HTERT RPE-1 (cell line): ENCODE results near the gene SPTA1.

ENCODE experiments used
- in situ Hi-C: fragments of 300-500 bp; cut with MboI; formaldehyde crosslinking; loops from 4 replicates; pipeline ENCODE4 v1.14.3; 2020; ENCODE audit warnings: low sequenced_read_pairs

SPTA1 gene

GRCh38 chr1:158687037-158687436, 522 bp upstream of the SPTA1 start:
- in situ Hi-C loops, result no loop called here

- in situ Hi-C loops, result no loop called here
These were observed 1.4 kb downstream of the SPTA1 start for GRCh38 chr1:158685085-158685484.

- in situ Hi-C loops, result no loop called here
These were observed 4.9 kb downstream of the SPTA1 start for GRCh38 chr1:158681606-158682005.

GRCh38 chr1:158679289-158679688, 7.2 kb downstream of the SPTA1 start:
- in situ Hi-C loops, result no loop called here

- in situ Hi-C loops, result no loop called here
These were observed 10.8 kb downstream of the SPTA1 start for GRCh38 chr1:158675563-158676323.

GRCh38 chr1:158674302-158674701, 12.2 kb downstream of the SPTA1 start:
- in situ Hi-C loops, result no loop called here

- in situ Hi-C loops, result no loop called here
These were observed 20.5 kb downstream of the SPTA1 start for GRCh38 chr1:158666037-158666436.

- in situ Hi-C loops, result no loop called here
These were observed 31.9 kb downstream of the SPTA1 start for GRCh38 chr1:158654571-158654970.

GRCh38 chr1:158654086-158654485, 32.4 kb downstream of the SPTA1 start:
- in situ Hi-C loops, result no loop called here

GRCh38 chr1:158652721-158653334, 33.7 kb downstream of the SPTA1 start:
- in situ Hi-C loops, result no loop called here

GRCh38 chr1:158649052-158649451, 37.5 kb downstream of the SPTA1 start:
- in situ Hi-C loops, result no loop called here

- in situ Hi-C loops, result no loop called here
These were observed 40.0 kb downstream of the SPTA1 start for GRCh38 chr1:158646465-158646864.

GRCh38 chr1:158644449-158644848, 42.1 kb downstream of the SPTA1 start:
- in situ Hi-C loops, result no loop called here

GRCh38 chr1:158638904-158639303, 47.6 kb downstream of the SPTA1 start:
- in situ Hi-C loops, result no loop called here

- in situ Hi-C loops, result no loop called here
These were observed 48.4 kb downstream of the SPTA1 start for GRCh38 chr1:158638146-158638545.

- in situ Hi-C loops, result no loop called here
These were observed 72.8 kb downstream of the SPTA1 start for GRCh38 chr1:158613764-158614163.

- in situ Hi-C loops, result no loop called here
These were observed 74.6 kb downstream of the SPTA1 start for GRCh38 chr1:158611916-158612315.

- in situ Hi-C loops, result no loop called here
These were observed 79.2 kb downstream of the SPTA1 start for GRCh38 chr1:158607296-158607695.

GRCh38 chr1:158604968-158605367, 81.5 kb downstream of the SPTA1 start, which contains the start of gene OR10Z1:
Gene OR10Z1, plus strand, starts transcription at chr1:158605268. Its CDS starts 1,171 bp downstream, at chr1:158606439.
- in situ Hi-C loops, result no loop called here

GRCh38 chr1:158600735-158601134, 85.8 kb downstream of the SPTA1 start:
- in situ Hi-C loops, result no loop called here

- in situ Hi-C loops, result no loop called here
These were observed 99.6 kb downstream of the SPTA1 start for GRCh38 chr1:158586942-158587341.

GRCh38 chr1:158583962-158584361, 102.6 kb downstream of the SPTA1 start:
- in situ Hi-C loops, result no loop called here
